Hepatocyte (in vitro differentiated cells): ENCODE results near the gene NR2C2. TPM values are rescaled to one million over a fixed set of nuclear protein-coding genes. Genes with fewer than 3 reads are reported as not detected.

Source experiments
- DNase-seq: peaks from one replicate; pipeline ENCODE4 v3.0.0-alpha.2; 2016; ENCODE audit warnings: low spot score
- H2AFZ ChIP-seq: fragments of 200-600 bp; sonication (generic); 2 replicates; pipeline ENCODE4 v1.6.0; 2016; ENCODE audit warnings: antibody characterized with exemption, mild to moderate bottlenecking
- H3K27ac ChIP-seq: fragments of 200-600 bp; sonication (generic); 2 replicates; pipeline ENCODE4 v1.5.1; 2016; ENCODE audit warnings: mild to moderate bottlenecking
- H3K27me3 ChIP-seq: fragments of 200-600 bp; sonication (generic); 2 replicates; pipeline ENCODE4 v1.6.1; 2016
- H3K36me3 ChIP-seq: fragments of 200-600 bp; sonication (generic); replicated peaks from 2 replicates; pipeline ENCODE4 v1.5.1; 2016; ENCODE audit warnings: low read depth; ENCODE audit not compliant: insufficient read depth
- H3K4me1 ChIP-seq: fragments of 200-600 bp; sonication (generic); 2 replicates; pipeline ENCODE4 v1.5.1; 2016; ENCODE audit warnings: mild to moderate bottlenecking, moderate library complexity; ENCODE audit not compliant: insufficient read depth
- H3K4me2 ChIP-seq: fragments of 200-600 bp; sonication (generic); 2 replicates; pipeline ENCODE4 v1.6.0; 2016
- H3K4me3 ChIP-seq: fragments of 200-600 bp; sonication (generic); 2 replicates; pipeline ENCODE4 v1.5.1; 2016; ENCODE audit warnings: mild to moderate bottlenecking
- H3K79me2 ChIP-seq: fragments of 200-600 bp; sonication (generic); 2 replicates; pipeline ENCODE4 v1.6.0; 2017; ENCODE audit warnings: mild to moderate bottlenecking
- H3K9me2 ChIP-seq: fragments of 200-600 bp; sonication (generic); replicated peaks from 2 replicates; pipeline ENCODE4 v1.6.0; 2017; ENCODE audit warnings: mild to moderate bottlenecking; ENCODE audit not compliant: insufficient read depth
- H3K9me3 ChIP-seq: fragments of 200-600 bp; sonication (generic); 2 replicates; pipeline ENCODE4 v1.5.1; 2016; ENCODE audit warnings: low read depth, mild to moderate bottlenecking
- H4K20me1 ChIP-seq: fragments of 200-600 bp; sonication (generic); 2 replicates; pipeline ENCODE4 v1.6.0; 2016; ENCODE audit warnings: mild to moderate bottlenecking; ENCODE audit not compliant: insufficient read depth, poor library complexity, severe bottlenecking
- CTCF ChIP-seq: fragments of 200-600 bp; sonication (generic); IDR thresholded peaks from 2 replicates; pipeline ENCODE4 v1.5.1; 2016; ENCODE audit warnings: antibody characterized with exemption, mild to moderate bottlenecking; ENCODE audit not compliant: poor library complexity
- EZH2 ChIP-seq: fragments of 200-600 bp; sonication (generic); IDR thresholded peaks from 2 replicates; pipeline ENCODE4 v1.6.1; 2016; ENCODE audit warnings: antibody characterized with exemption, mild to moderate bottlenecking, borderline replicate concordance
- EZH2phosphoT487 ChIP-seq: fragments of 200-600 bp; sonication (generic); IDR thresholded peaks from one replicate; pipeline ENCODE4 v1.6.1; 2018; ENCODE audit warnings: antibody characterized with exemption, mild to moderate bottlenecking, low read depth, moderate library complexity; ENCODE audit not compliant: unreplicated experiment, severe bottlenecking
- WGBS: methylation state at CpG from one replicate; pipeline ENCODE4 v1.1.6; 2016; ENCODE audit warnings: low lambda C conversion rate; ENCODE audit errors: missing lambda C conversion rate; 5-methylcytosine and 5-hydroxymethylcytosine counted together
- polyA plus RNA-seq: library from polyadenylated mRNA; unstranded; fragments of >200 nt; fragmentation: Nextera tagmentation; extraction: Ambion mirVana; gene quantifications from 2 replicates; pipeline ENCODE4 v1.2.1, GENCODE V29; 2016
- total RNA-seq: library from RNA; depleted of rRNA; stranded (reverse); fragments of >200 nt; gene quantifications from 2 replicates; pipeline ENCODE4 v1.2.3, GENCODE V29; 2014

Gene NR2C2
- total and polyA plus RNA-seq, 2 experiments from 2014 or later = 14.7 to 29.6 TPM

- Histone ChIP-seq H4K20me1 (no peaks in the 10 kb centered on the region), H3K9me2 (no peaks in the 10 kb centered on the region), H3K27ac (no peak overlapping the region), H3K79me2 (peaks cover 20% of the 10 kb centered on the region), H3K36me3 (no peaks in the 10 kb centered on the region), H3K27me3 (no peaks in the 10 kb centered on the region), H3K9me3 (no peaks in the 10 kb centered on the region), H3K4me3 (no peak overlapping the region), H2AFZ (no peak overlapping the region), H3K4me1 (no peaks in the 10 kb centered on the region), H3K4me2 (no peak overlapping the region)
- TF ChIP-seq EZH2 (no peak), CTCF (no peak), EZH2phosphoT487 (no peak)
- no peak for DNase-seq
- WGBS = 88% methylated on average over 1 of the region's 1 CpG
Observed at GRCh38 chr3:15092686-15093085, 145.3 kb downstream of the NR2C2 start.

GRCh38 chr3:15094187-15094875, 146.9 kb downstream of the NR2C2 start:
- no peaks in the 10 kb centered on the region for H3K4me1 ChIP-seq
- no peak overlapping the region for H3K4me3 ChIP-seq
- H3K4me2 ChIP-seq = no peak overlapping the region
- DNase-seq = no peak
- 97% methylated on average over 5 of the region's 5 CpGs for WGBS
- no peak for TF ChIP-seq CTCF
- no peak for TF ChIP-seq EZH2phosphoT487
- no peak for TF ChIP-seq EZH2
- no peaks in the 10 kb centered on the region for H4K20me1 ChIP-seq
- no peaks in the 10 kb centered on the region for H3K27me3 ChIP-seq
- H3K79me2 ChIP-seq = peaks cover 30% of the 10 kb centered on the region
- no peaks in the 10 kb centered on the region for H3K9me2 ChIP-seq
- no peak overlapping the region for H2AFZ ChIP-seq
- H3K36me3 ChIP-seq = no peaks in the 10 kb centered on the region
- no peak overlapping the region for H3K27ac ChIP-seq
- no peaks in the 10 kb centered on the region for H3K9me3 ChIP-seq

- TF ChIP-seq EZH2phosphoT487 = no peak
- TF ChIP-seq EZH2 = no peak
- TF ChIP-seq CTCF = no peak
Observed at GRCh38 chr3:15096046-15096445, 148.7 kb downstream of the NR2C2 start.

More at GRCh38 chr3:15096046-15096445, 148.7 kb downstream of the NR2C2 start:
- H3K79me2 ChIP-seq = peaks cover 27% of the 10 kb centered on the region
- DNase-seq = no peak
- H3K9me3 ChIP-seq = no peaks in the 10 kb centered on the region
- H2AFZ ChIP-seq = no peak overlapping the region
- no peaks in the 10 kb centered on the region for H3K27me3 ChIP-seq
- no peaks in the 10 kb centered on the region for H3K4me1 ChIP-seq
- H3K4me3 ChIP-seq = no peak overlapping the region
- no peaks in the 10 kb centered on the region for H4K20me1 ChIP-seq
- no peaks in the 10 kb centered on the region for H3K9me2 ChIP-seq
- H3K4me2 ChIP-seq = no peak overlapping the region
- H3K36me3 ChIP-seq = no peaks in the 10 kb centered on the region
- WGBS = 91% methylated on average over 3 of the region's 3 CpGs
- no peak overlapping the region for H3K27ac ChIP-seq
